A673 (cell line): ENCODE results near the gene JAKMIP1.

Experiments used
- CTCF ChIP-seq: fragments of 300-800, 200-600 bp; sonication (generic); conservative IDR thresholded peaks from 2 replicates; pipeline ENCODE4 v1.5.1; 2017; ENCODE audit warnings: low read depth, mild to moderate bottlenecking, antibody characterized with exemption, low read length, moderate library complexity, mixed read lengths
- EZH2 ChIP-seq: fragments of 200-600 bp; sonication (generic); IDR thresholded peaks from 2 replicates; pipeline ENCODE4 v1.6.1; 2017; ENCODE audit warnings: borderline replicate concordance, low read depth, mild to moderate bottlenecking, mixed read lengths, antibody characterized with exemption, low read length; ENCODE audit not compliant: poor library complexity, severe bottlenecking

GRCh38 chr4:6105311-6105911, 94.9 kb downstream of the JAKMIP1 start:
- TF ChIP-seq CTCF (no peak), EZH2 (no peak)
